DLD1 (cell line): ENCODE measurements around the gene SLC29A2.
"Not testable (repeated sequence)": the region's sequence is repeated elsewhere in the genome, so short reads cannot be mapped to it uniquely, and the experiment has no call there.

Source experiments
- in situ Hi-C: cut with HindIII; loops from 2 replicates; pipeline ENCODE4 v1.10.0; 2017; ENCODE audit warnings: low sequenced_read_pairs

Gene SLC29A2

DNA sequence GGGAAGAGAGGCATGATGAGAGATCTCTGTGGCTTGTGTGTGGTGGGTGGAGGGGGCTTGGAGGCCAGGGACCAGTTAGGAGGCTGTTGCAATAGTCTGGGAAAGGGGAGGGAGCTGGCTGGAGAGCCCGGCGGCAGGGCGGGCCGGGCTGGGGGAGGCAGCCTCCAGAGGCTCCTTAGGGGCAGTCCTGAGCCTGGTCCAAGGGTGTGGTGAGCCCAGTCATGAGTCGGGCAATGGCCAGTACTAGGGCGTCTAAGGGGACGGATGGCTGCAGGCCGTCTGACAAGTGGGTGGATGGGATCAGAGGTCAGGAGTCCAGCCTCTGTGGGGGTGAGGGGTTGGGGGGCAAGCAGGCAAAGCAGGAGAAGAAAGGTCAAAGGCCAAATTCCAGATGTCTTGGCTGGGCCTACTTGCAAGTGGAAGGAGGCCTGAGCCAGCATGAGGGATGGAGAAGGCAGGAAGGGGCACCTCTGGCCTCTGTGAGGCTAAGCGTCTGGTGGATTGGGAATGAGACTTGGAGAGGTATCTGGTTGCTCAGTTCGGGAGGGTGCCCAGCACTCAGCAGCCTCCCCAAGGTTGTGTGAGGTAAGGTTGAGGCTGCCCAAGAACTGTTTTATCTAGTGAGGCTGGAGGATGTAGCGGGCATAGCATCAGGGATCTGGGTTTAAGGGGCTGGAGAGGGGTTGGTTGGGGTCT, 48.7 kb downstream of the SLC29A2 start:
- in situ Hi-C loops, result no loop called here

DNA sequence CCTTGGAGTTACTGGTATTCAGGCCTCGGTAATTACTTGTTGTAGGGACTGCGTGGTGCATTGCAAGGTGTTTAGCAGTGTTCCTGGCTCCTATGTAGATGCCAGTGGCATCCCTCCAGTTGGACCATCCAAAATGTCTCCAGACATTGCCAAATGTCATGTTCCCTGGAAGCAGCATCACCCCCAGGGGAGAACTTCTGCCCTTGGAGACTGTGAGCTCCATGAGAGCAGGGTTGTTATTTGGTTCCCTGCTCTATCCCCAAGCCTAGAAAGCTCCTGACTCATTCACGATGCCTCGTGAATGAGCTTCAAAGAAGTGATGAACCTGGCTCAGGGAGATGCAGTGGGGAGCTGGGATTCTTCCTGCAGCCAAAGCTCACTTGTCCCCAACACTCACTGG, 50.0 kb downstream of the SLC29A2 start:
- in situ Hi-C loops, result no loop called here

DNA sequence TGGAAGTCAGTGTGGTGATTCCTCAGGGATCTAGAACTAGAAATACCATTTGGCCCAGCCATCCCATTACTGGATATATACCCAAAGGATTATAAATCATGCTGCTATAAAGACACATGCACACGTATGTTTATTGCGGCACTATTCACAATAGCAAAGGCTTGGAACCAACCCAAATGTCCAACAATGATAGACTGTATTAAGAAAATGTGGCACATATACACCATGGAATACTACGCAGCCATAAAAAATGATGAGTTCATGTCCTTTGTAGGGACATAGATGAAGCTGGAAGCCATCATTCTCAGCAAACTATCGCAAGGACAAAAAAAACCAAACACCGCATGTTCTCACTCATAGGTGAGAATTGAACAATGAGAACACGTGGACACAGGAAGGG, 50.8 kb downstream of the SLC29A2 start:
- in situ Hi-C loops, result not testable (repeated sequence)

DNA sequence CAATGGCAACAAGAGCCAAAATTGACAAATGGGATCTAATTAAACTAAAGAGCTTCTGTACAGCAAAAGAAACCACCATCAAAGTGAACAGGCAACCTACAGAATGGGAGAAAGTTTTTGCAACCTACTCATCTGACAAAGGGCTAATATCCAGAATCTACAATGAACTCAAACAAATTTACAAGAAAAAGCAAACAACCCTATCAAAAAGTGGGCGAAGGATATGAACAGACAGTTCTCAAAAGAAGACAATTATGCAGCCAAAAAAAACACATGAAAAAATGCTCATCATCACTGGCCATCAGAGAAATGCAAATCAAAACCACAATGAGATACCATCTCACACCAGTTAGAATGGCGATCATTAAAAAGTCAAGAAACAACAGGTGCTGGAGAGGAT, 51.3 kb downstream of the SLC29A2 start:
- in situ Hi-C loops, result not testable (repeated sequence)

DNA sequence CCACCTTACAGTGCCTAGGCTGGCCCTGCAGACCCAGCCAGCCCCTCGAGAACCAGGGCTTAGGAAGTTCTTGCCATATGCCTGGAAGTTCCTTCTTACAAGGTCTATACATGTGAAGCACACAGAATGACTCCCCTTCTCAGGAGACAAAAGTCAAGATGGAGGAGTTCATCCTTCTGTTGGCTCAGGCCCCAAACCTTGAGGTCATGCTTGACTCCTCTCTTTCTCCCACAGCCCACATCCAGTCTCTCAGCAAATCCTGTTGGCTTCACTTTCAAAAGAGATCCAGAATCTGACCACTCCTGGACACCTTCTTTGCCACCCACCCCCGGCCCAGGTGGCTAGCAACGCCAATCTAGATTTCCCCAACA, 53.0 kb downstream of the SLC29A2 start:
- in situ Hi-C loops, result no loop called here

DNA sequence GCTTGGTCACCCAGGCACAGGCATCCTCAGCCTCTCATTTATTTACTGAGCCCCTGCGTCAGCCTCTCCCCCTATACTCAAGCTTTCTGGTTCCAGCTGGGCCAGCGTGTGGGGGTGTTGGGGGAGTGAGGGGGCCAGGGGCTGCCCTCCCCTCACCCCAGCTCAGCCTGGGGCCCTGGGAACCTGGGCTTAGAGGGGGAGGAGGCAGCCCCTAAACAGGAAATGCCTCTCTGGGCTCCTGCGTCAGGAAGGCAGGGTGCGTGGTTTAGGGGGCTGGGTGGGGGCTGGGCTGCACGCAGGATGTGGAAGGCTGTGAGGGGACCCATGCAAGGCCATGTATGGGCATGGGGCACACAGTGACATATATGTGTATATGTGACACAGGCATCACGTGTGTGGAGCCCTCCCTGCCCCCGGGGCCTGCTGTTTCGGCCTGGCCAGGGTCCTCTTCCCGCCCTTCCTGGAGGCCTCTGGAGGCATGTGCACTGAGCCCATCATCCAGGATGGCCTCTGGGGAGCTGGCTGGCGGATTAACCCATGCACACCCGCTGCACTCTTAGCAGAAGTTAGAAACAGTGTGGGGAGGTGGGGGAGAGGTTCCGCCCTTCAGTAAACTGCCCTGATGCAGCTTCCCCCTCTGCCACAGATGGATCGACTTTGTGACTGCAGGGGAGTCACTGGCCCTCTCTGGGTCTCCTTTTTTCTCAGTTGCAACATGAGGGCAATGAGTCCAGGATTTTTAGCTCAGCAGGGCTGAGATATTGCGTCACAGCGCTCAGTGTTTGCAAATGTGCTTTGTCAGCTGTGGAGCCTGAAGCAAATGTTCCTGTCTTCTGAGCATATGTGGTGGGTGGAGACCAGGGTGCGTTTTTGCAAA, 53.6 kb downstream of the SLC29A2 start:
- in situ Hi-C loops, result no loop called here

DNA sequence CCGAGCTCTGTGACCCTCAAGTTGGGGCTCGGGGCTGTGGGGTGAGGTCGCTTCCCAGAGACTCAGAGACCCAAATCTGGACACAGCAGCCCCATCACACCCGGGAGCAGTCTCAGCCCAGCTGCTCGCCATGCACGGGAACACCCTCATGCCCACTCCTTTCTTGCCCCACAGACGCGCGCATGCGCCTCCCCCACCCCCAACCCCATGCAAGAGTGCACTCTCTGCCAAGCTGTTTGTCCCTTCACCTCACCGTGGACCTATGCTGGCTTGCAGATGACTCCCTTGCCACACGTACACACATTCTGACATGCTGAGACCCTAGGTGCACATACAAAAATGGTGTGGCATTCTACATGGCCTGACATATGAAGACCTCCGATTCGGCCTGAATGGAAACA, 54.2 kb downstream of the SLC29A2 start:
- in situ Hi-C loops, result no loop called here

DNA sequence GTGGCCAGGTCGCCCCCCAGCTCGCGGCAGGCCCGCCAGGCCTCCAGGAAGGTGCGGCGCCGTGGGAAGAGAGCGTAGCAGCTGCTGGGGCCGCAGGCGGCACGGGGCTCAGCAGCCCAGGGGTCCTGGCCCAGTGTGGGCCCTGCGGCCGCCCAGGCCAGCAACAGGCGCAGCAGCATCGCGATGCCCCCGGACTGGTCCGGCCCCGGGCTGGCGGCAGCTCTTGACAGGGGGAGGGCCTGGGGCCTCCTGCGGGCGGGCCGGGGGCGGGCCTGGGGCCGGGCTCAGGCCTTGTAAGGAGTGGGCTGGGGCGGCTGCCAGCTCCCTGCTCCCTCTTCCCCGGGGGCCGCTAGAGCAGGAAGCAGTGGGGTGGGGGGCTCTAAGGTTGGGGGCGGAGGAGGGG, 54.7 kb downstream of the SLC29A2 start, which contains the start of gene CD248:
Gene CD248 (minus strand): TSS at position 196 of the 403 bp plus-strand sequence. CDS start 17 bp downstream, at position 179.
- in situ Hi-C loops, result no loop called here

DNA sequence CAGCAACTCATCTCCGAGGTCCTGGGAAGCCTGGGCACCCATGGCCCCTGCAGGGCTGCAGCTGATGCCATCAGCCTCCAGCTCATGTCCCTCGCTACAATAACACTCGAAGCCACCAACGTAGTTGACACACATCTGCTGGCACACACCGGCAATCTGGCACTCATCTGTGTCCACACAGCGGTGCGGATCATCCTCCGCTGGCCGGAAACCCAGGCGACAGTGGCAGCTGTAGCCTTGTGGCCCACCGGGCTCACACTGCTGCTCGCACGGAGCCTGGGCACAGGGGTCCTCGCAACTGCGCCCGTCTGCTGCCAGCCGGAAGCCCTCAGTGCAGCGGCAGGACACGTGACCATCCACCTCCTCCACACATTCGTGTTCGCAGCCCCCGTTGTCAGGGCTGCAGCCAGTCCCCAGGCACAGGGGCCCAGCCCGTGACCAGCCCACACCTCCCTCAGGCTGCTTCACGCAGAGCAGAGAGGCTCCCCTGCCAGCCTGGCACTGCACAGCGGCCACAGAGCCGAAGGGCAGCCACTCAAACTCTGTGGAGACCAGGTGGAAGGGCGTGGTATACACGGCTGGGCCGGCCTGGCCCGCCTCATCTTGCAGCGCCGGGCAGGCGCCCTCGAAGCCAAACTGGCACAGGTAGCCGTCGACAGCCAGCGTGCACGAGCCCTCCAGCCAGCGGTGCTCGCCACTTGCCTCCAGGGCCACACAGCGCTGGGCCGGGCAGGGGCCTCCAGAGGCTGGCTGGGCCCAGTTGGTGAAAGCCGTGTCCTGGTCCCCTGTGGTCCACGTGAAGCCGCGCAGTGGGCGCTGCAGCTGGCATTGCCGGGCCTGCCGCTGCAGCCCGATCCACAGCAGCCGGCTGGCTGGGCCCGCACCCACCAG, 55.4 kb downstream of the SLC29A2 start:
- in situ Hi-C loops, result no loop called here

DNA sequence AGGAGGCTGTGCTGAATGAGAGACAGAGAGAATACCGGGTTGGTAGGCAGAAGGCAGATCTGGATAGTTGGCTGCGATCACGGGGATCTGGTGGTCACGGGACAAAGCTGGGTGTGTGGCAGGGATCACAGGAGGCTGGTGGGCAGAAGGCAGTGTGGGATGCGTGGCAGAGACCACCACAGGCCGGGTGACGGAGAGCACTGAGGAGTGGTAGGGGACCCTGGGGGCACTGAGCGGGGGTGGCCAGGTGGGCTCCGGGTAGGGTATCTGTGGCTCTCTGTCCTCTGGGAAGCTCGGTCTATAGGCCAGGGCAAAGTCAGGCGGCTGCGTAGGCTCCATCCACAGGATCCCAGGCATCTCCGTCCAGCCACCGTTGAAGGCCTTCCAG, 56.1 kb downstream of the SLC29A2 start:
- in situ Hi-C loops, result no loop called here

DNA sequence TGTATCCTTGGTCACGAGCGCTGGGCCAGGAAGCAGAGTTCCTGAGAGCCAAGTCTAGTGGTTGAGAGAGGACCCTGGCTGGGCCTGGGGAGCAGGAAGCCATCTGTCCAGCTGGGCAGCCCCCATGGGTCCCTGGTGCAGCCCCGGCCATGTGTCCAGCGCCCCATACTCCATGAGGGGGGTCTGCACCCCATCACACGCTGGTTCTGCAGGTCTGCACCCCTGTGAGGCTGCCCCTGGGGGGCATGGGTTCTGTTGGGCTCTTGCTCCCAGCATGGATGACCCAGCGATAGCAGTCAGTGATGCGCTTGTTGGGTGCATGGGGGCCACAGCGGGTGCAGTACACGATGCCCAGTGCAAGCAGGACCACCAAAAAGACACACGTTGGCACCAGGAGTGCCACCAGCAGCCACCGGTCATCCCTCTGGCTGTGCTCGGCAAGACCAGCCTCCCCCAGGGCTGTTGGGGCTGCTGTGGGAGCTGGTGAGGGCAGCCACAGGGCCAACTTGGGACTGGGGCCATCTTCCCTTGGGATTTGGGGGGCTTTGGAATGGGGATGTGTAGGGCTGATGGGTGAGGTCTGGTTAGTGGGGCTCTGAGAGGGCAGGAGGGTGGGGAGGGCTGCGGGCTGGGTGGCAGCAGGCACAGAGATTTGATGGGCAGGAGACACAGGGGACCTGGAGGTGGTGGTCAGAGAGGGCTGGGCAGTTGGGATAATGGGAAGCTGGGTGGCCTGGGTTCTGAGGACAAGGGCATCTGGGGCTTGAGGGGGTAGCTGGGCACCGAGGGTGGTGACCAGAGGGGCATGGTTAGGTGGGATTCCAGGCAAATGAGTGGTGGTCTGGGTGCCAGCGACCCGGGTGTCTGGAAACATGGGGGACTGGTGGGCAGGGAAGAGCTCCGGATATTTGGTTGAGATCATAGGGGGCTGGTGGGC, 56.7 kb downstream of the SLC29A2 start:
- in situ Hi-C loops, result no loop called here

DNA sequence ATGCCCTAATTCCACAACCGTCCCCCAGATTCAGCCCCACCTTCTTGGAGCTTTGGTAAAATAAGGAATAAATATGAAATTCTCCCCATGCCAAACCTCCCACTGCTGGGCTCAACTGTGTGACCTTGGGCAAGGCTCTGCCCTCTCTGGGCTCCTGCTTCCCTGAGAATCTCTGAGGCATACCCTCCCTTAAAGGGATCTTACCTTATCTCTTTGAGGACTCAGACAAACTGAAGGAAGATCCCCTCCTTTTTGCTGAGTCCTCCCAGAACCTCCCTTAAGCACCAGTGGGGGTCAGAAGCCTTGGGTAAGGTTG, 57.4 kb downstream of the SLC29A2 start:
- in situ Hi-C loops, result no loop called here

DNA sequence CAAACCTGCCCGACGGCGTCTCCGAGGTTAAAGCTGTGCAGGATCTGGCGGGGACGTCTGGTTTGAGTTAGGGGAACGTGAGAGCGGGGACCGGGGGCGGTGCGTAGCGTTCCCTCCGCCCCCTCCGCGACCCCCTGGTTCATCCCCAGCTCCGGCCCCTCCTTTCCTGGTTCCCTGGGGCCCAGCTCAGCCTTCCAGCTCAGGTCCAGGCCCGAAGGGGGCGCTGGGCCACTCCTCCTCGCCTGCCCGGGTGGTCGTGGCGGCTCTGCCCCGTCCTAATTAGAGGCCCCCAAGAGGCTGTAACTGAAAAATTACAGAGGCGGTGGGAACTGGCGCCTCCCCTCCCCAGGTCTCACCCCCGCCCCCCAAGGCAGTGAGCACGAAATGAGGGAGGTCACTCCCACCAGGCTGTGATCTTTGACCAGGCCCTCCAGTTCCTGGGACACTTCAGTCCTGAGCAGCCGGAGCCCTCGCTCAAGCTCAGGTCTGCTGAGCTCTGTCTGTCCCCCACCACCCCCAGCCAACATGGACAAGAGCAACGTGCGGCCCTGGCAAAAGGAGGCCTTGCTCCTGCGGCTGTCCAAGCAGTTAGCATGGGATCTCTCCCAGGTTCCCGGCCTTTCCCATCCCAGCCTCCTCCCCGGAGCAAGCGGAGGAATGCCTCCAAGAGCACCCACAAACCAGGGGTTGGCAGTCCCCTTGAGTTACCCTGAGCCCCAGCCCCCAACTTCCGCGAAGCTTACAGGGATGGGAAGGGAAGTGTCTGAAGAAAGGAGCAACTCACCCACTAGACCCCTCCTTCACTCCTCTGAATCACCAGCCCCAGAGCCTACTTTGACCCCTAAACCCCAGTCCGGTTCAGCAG, 58.0 kb downstream of the SLC29A2 start:
- in situ Hi-C loops, result no loop called here

DNA sequence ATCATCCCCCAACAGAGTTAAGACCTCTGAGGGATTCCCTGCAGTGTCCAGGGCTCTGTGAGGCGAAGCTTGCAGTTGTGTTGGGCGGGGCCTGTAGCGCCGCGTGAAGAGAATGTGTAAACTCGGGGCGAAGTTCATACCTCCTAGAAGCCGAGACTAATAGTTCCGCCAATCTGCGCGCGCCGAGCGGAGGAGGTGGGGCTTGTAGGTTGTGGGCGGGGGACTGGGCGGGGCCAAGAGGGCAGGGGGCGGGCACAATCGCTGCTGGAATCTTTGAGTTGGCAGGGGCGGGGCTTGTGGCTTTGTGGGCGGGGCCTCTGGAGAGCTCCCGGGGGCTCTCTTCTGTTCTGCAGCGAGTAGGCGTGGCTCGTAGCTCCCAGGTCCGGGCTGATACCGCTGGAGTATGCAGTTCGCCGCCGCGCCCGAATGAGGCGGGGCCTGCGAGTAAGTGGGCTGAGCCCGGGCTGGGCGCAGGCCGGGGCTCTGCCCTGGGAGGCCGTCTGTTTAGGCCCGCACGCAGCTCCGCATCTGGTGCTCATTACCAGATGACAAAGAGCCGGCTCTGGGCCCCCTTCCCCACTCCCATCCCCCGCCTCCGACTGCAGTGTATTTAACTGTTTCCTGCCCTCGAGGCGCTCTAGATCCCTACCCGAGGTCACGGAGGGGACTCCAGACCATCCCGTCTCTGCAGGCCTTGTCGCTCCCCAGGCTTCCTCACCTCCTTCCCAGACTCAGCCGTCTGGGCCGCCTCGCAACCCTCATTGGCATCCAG, 58.8 kb downstream of the SLC29A2 start:
- in situ Hi-C loops, result no loop called here
